IMR-90 (cell line): ENCODE data around the gene INSYN2A. TPM values are rescaled to one million over a fixed set of nuclear protein-coding genes. Genes with fewer than 3 reads are reported as not detected.

ENCODE experiments used
- ATAC-seq: fragments of 200-7000 bp; cut with Tn5 transposase; 2 replicates; pipeline ENCODE4 v1.9.1; 2020; ENCODE audit warnings: low read depth, mild to moderate bottlenecking, moderate library complexity
- BruUV-seq: library from RNA; stranded (reverse); fragments of 400-500 nt; replicated peaks from 2 replicates; lab custom pipeline; 2021; lab: Mats Ljungman, UMichigan
- CTCF ChIA-PET: fragments of 300-600 bp; formaldehyde crosslinking; extraction: SDS; loops from one replicate; lab custom pipeline; 2021; ENCODE audit warnings: antibody characterized with exemption; lab: Yijun Ruan, JAX
- POLR2A ChIA-PET: fragments of 300-600 bp; sonication (Branson Sonifier 250); formaldehyde crosslinking; loops from one replicate; lab custom pipeline; 2022; ENCODE audit warnings: antibody characterized with exemption; ENCODE audit not compliant: unreplicated experiment; lab: Charles Lee
- DNase-seq: peaks from one replicate; pipeline ENCODE4 v3.0.0; 2013
- H2AFZ ChIP-seq: replicated peaks from 2 replicates; pipeline ENCODE3; 2013; ENCODE audit warnings: low read length, mild to moderate bottlenecking; ENCODE audit not compliant: poor library complexity
- H2AK5ac ChIP-seq: 2 replicates; pipeline ENCODE4 v1.6.1; 2013; ENCODE audit warnings: low read depth, low read length, inconsistent platforms
- H2AK9ac ChIP-seq: replicated peaks from 2 replicates; pipeline ENCODE3; 2013; ENCODE audit warnings: mild to moderate bottlenecking, low read depth, low read length, moderate library complexity; ENCODE audit not compliant: poor library complexity
- H2BK120ac ChIP-seq: 2 replicates; pipeline ENCODE4 v1.6.1; 2013; ENCODE audit warnings: low read depth, low read length, inconsistent platforms
- H2BK15ac ChIP-seq: 3 replicates; pipeline ENCODE4 v1.6.1; 2013; ENCODE audit warnings: low read depth, low read length, inconsistent platforms
- H2BK20ac ChIP-seq: 2 replicates; pipeline ENCODE4 v1.6.1; 2013; ENCODE audit warnings: low read depth, mild to moderate bottlenecking, inconsistent platforms, low read length, moderate library complexity
- H2BK5ac ChIP-seq: 2 replicates; pipeline ENCODE4 v1.6.1; 2013; ENCODE audit warnings: mild to moderate bottlenecking, low read depth, low read length, inconsistent platforms; ENCODE audit not compliant: poor library complexity, severe bottlenecking
- H3K14ac ChIP-seq: replicated peaks from 2 replicates; pipeline ENCODE4 v1.6.1; 2013; ENCODE audit warnings: low read depth, low read length, inconsistent platforms
- H3K18ac ChIP-seq: 2 replicates; pipeline ENCODE4 v1.6.1; 2013; ENCODE audit warnings: low read depth, low read length, control low read depth
- H3K23ac ChIP-seq: 2 replicates; pipeline ENCODE4 v1.6.1; 2013; ENCODE audit warnings: low read depth, low read length, inconsistent platforms
- H3K27ac ChIP-seq: 2 replicates; pipeline ENCODE4 v1.5.1; 2013; ENCODE audit warnings: mild to moderate bottlenecking, control low read depth, low read length; ENCODE audit not compliant: insufficient read depth
- H3K27me3 ChIP-seq: 2 replicates; pipeline ENCODE4 v1.6.1; 2013; ENCODE audit warnings: low read length; ENCODE audit not compliant: control insufficient read depth, insufficient read depth
- H3K36me3 ChIP-seq: 2 replicates; pipeline ENCODE4 v1.6.1; 2013; ENCODE audit warnings: low read length, mixed read lengths; ENCODE audit not compliant: control insufficient read depth, insufficient read depth
- H3K4ac ChIP-seq: 2 replicates; pipeline ENCODE4 v1.6.1; 2013; ENCODE audit warnings: low read depth, low read length, inconsistent platforms
- H3K4me1 ChIP-seq: 2 replicates; pipeline ENCODE4 v1.6.1; 2013; ENCODE audit warnings: low read length, mixed read lengths; ENCODE audit not compliant: control insufficient read depth, insufficient read depth
- H3K4me2 ChIP-seq: 2 replicates; pipeline ENCODE4 v1.6.1; 2013; ENCODE audit warnings: low read depth, mild to moderate bottlenecking, control low read depth, low read length, moderate library complexity
- H3K4me3 ChIP-seq: 2 replicates; pipeline ENCODE4 v1.5.1; 2013; ENCODE audit warnings: low read depth, mild to moderate bottlenecking, control low read depth, low read length, moderate library complexity; ENCODE audit not compliant: insufficient read depth
- H3K56ac ChIP-seq: 2 replicates; pipeline ENCODE4 v1.6.1; 2013; ENCODE audit warnings: low read length, inconsistent platforms; ENCODE audit not compliant: insufficient read depth; ENCODE audit errors: extremely low read depth
- H3K79me1 ChIP-seq, 2 experiments: 2 replicates each; pipeline ENCODE4 v1.6.1; 2013; ENCODE audit warnings: low read length in 2 of 2, inconsistent platforms in 1 of 2, low read depth in 1 of 2
- H3K9ac ChIP-seq: 2 replicates; pipeline ENCODE4 v1.6.1; 2013; ENCODE audit warnings: low read depth, low read length, control low read depth
- H3K9me1 ChIP-seq: 2 replicates; pipeline ENCODE4 v1.6.1; 2013; ENCODE audit warnings: low read length, inconsistent platforms; ENCODE audit not compliant: insufficient read depth
- H3K9me3 ChIP-seq: 2 replicates; pipeline ENCODE4 v1.6.1; 2013; ENCODE audit warnings: low read length; ENCODE audit not compliant: control insufficient read depth, insufficient read depth
- H4K20me1 ChIP-seq: 2 replicates; pipeline ENCODE4 v1.6.1; 2013; ENCODE audit warnings: low read length, inconsistent platforms; ENCODE audit not compliant: insufficient read depth
- H4K5ac ChIP-seq: 2 replicates; pipeline ENCODE4 v1.6.1; 2013; ENCODE audit warnings: mild to moderate bottlenecking, low read depth, low read length, control low read depth
- H4K8ac ChIP-seq, 2 experiments: 2 replicates each; pipeline ENCODE4 v1.6.1; 2013; ENCODE audit warnings: low read depth in 2 of 2, low read length in 2 of 2, control low read depth in 1 of 2, inconsistent platforms in 1 of 2
- H4K91ac ChIP-seq: 2 replicates; pipeline ENCODE4 v1.6.1; 2013; ENCODE audit warnings: low read depth, low read length, inconsistent platforms; ENCODE audit not compliant: insufficient read depth
- BHLHE40 ChIP-seq: fragments of 150-350 bp; IDR thresholded peaks from 2 replicates; pipeline ENCODE4 v1.6.1; 2016; ENCODE audit warnings: mild to moderate bottlenecking, low read depth, low read length
- CEBPB ChIP-seq: IDR thresholded peaks from 2 replicates; pipeline ENCODE4 v1.6.1; 2012; ENCODE audit warnings: low read depth, low read length, improper control_type of control experiment
- CHD1 ChIP-seq: IDR thresholded peaks from 2 replicates; pipeline ENCODE4 v1.6.1; 2012; ENCODE audit warnings: low read depth, low read length, improper control_type of control experiment
- CTCF ChIP-seq: conservative IDR thresholded peaks from 2 replicates; pipeline ENCODE4 v1.5.1; 2012; ENCODE audit warnings: mild to moderate bottlenecking, low read depth, low read length, improper control_type of control experiment
- ELK1 ChIP-seq: fragments of 150-350 bp; IDR thresholded peaks from 2 replicates; pipeline ENCODE4 v1.6.1; 2016; ENCODE audit warnings: low read depth, mild to moderate bottlenecking, low read length, moderate library complexity, borderline replicate concordance
- FOS ChIP-seq: fragments of 150-350 bp; IDR thresholded peaks from 2 replicates; pipeline ENCODE4 v1.6.1; 2016; ENCODE audit warnings: low read depth, low read length
- MAFK ChIP-seq: IDR thresholded peaks from 2 replicates; pipeline ENCODE4 v1.6.1; 2012; ENCODE audit warnings: low read depth, low read length, improper control_type of control experiment
- MAZ ChIP-seq: IDR thresholded peaks from 2 replicates; pipeline ENCODE4 v1.6.1; 2012; ENCODE audit warnings: low read depth, mild to moderate bottlenecking, low read length, improper control_type of control experiment, moderate library complexity, borderline replicate concordance
- MXI1 ChIP-seq: IDR thresholded peaks from 2 replicates; pipeline ENCODE4 v1.6.1; 2012; ENCODE audit warnings: low read depth, mild to moderate bottlenecking, low read length, moderate library complexity, borderline replicate concordance
- NFE2L2 ChIP-seq: fragments of 150-350 bp; IDR thresholded peaks from 2 replicates; pipeline ENCODE4 v1.6.1; 2016; ENCODE audit warnings: low read depth, mild to moderate bottlenecking, low read length
- POLR2A ChIP-seq: IDR thresholded peaks from 2 replicates; pipeline ENCODE4 v1.6.1; 2012; ENCODE audit warnings: mild to moderate bottlenecking, low read depth, low read length
- RAD21 ChIP-seq: IDR thresholded peaks from 2 replicates; pipeline ENCODE4 v1.6.1; 2012; ENCODE audit warnings: low read length, improper control_type of control experiment
- RCOR1 ChIP-seq: IDR thresholded peaks from 2 replicates; pipeline ENCODE4 v1.6.1; 2012; ENCODE audit warnings: mild to moderate bottlenecking, low read length, improper control_type of control experiment; ENCODE audit not compliant: insufficient replicate concordance
- RFX5 ChIP-seq: IDR thresholded peaks from 2 replicates; pipeline ENCODE4 v1.8.0; 2012; ENCODE audit warnings: low read depth, mild to moderate bottlenecking, low read length, moderate library complexity
- SMC3 ChIP-seq: fragments of 150-350 bp; IDR thresholded peaks from 2 replicates; pipeline ENCODE4 v1.6.1; 2016; ENCODE audit warnings: low read depth, mild to moderate bottlenecking, antibody characterized with exemption, low read length, moderate library complexity
- USF2 ChIP-seq: fragments of 150-350 bp; IDR thresholded peaks from 2 replicates; pipeline ENCODE4 v1.6.1; 2017; ENCODE audit warnings: mild to moderate bottlenecking, antibody characterized with exemption, low read length, low read depth
- WGBS, 2 experiments: methylation state at CpG; one replicate each; pipeline versions ENCODE4 v1.1.5 to v1.1.7; 2013; ENCODE audit warnings: missing lambda C conversion rate in 2 of 2; ENCODE audit not compliant: insufficient read length in 1 of 2; ENCODE audit errors: extremely low coverage in 2 of 2; 5-methylcytosine and 5-hydroxymethylcytosine counted together
- dilution Hi-C: fragments of 300-500 bp; cut with HindIII; formaldehyde crosslinking; loops from one replicate; pipeline ENCODE4 v1.14.3; 2018; ENCODE audit warnings: low sequenced_read_pairs; ENCODE audit not compliant: unreplicated experiment
- in situ Hi-C: fragments of 300-500 bp; cut with MboI; formaldehyde crosslinking; loops from 3 replicates; pipeline ENCODE4 v1.14.3; 2019; ENCODE audit warnings: low sequenced_read_pairs, inconsistent platforms, mixed read lengths
- intact Hi-C: fragments of 100-400 bp; cut with micrococcal nuclease; formaldehyde crosslinking; loops from 2 replicates; pipeline ENCODE4 v1.10.0; 2022
- polyA plus RNA-seq, 3 experiments: library from polyadenylated mRNA; depleted of rRNA; stranded (reverse); fragments of >200 nt; gene quantifications; 2 replicates each; pipeline ENCODE4 v1.2.3, GENCODE V29; 2012; ENCODE audit warnings: low replicate concordance in 1 of 3
- total RNA-seq: library from RNA; depleted of rRNA; stranded (reverse); fragments of >200 nt; gene quantifications from 2 replicates; pipeline ENCODE4 v1.2.3, GENCODE V29; 2012

INSYN2A gene
- total and polyA plus RNA-seq, 2 of the 4 experiments (the other 2 are of a cell fraction), result 0.10 to 0.18 TPM

- in situ Hi-C loops, result no loop called here
- H3K14ac ChIP-seq, result no peak overlapping the region
- H3K4me1 ChIP-seq, result no peaks in the 10 kb centered on the region
- ATAC-seq (no peak), DNase-seq (no peak)
- no peak overlapping the region for H3K18ac ChIP-seq
- H2BK20ac ChIP-seq, result no peak overlapping the region
- no peak overlapping the region for H2AK5ac ChIP-seq
- CTCF ChIA-PET, result no interaction called here
- H2BK15ac ChIP-seq, result no peak overlapping the region
- peaks cover 7% of the 10 kb centered on the region for H3K9me1 ChIP-seq
- H2AFZ ChIP-seq, result no peak overlapping the region
- no peak overlapping the region for H2BK120ac ChIP-seq
- H3K4me2 ChIP-seq, result no peak overlapping the region
- dilution Hi-C loops, result no loop called here
- no peaks in the 10 kb centered on the region for H3K9me3 ChIP-seq
- H4K5ac ChIP-seq, result no peak overlapping the region
- 100% methylated on average over 1 of the region's 3 CpGs; no CpG with 5 or more reads in 1 of the 2 experiments for WGBS, 2 experiments
- H3K23ac ChIP-seq, result no peak overlapping the region
- H2AK9ac ChIP-seq, result no peak overlapping the region
- H3K79me1 ChIP-seq, result peaks cover 16 to 19% of the 10 kb centered on the region in 2 experiments; a peak in 3 of 4 replicates
- intact Hi-C loops, result no loop called here
- peaks cover 5% of the 10 kb centered on the region; the same call in 1 of the 2 replicates for H3K36me3 ChIP-seq
- H3K56ac ChIP-seq, result no peak overlapping the region
- H4K20me1 ChIP-seq, result peaks cover 3% of the 10 kb centered on the region; the same call in 1 of the 2 replicates
- no peak overlapping the region for H3K4ac ChIP-seq
- BruUV-seq, result no TSS peak
- no peak for TF ChIP-seq CEBPB
- no peak for TF ChIP-seq RAD21
- TF ChIP-seq BHLHE40, result no peak
- no peak for TF ChIP-seq MXI1
- no peak for TF ChIP-seq RCOR1
- no peak for TF ChIP-seq FOS
- no peak for TF ChIP-seq CTCF
- TF ChIP-seq MAFK, result no peak
- no peak for TF ChIP-seq SMC3
- TF ChIP-seq POLR2A, result no peak
- TF ChIP-seq RFX5, result no peak
- TF ChIP-seq USF2, result no peak
- no peak for TF ChIP-seq NFE2L2
- no peak for TF ChIP-seq ELK1
- no peak for TF ChIP-seq MAZ
- TF ChIP-seq CHD1, result no peak
- H4K8ac ChIP-seq, result no peak overlapping the region
- POLR2A ChIA-PET, result no interaction called here
- no peak overlapping the region for H2BK5ac ChIP-seq
- H3K4me3 ChIP-seq, result no peak overlapping the region
- no peak overlapping the region for H4K91ac ChIP-seq
- no peak overlapping the region for H3K27ac ChIP-seq
- no peaks in the 10 kb centered on the region for H3K27me3 ChIP-seq
- H3K9ac ChIP-seq, result no peak overlapping the region
Observed at GRCh38 chr10:127168261-127168660, 28.1 kb downstream of the INSYN2A start.
